HUES48 (cell line): ENCODE measurements around the gene WDR76.
"Not testable (repeated sequence)": the region's sequence is repeated elsewhere in the genome, so short reads cannot be mapped to it uniquely, and the experiment has no call there.

Experiments
- H3K27ac ChIP-seq: one replicate; pipeline ENCODE4 v1.7.0; 2013; ENCODE audit warnings: low read depth, low read length, inconsistent platforms
- H3K27me3 ChIP-seq: 2 replicates; pipeline ENCODE4 v1.6.1; 2013; ENCODE audit warnings: mild to moderate bottlenecking, low read length; ENCODE audit not compliant: control insufficient read depth, insufficient read depth
- H3K36me3 ChIP-seq: 2 replicates; pipeline ENCODE4 v1.6.1; 2013; ENCODE audit warnings: low read length; ENCODE audit not compliant: control insufficient read depth, insufficient read depth
- H3K4me1 ChIP-seq: 2 replicates; pipeline ENCODE4 v1.6.1; 2013; ENCODE audit warnings: mild to moderate bottlenecking, low read length; ENCODE audit not compliant: control insufficient read depth, insufficient read depth
- H3K4me3 ChIP-seq: 2 replicates; pipeline ENCODE4 v1.5.1; 2013; ENCODE audit warnings: mild to moderate bottlenecking, low read depth, low read length
- H3K9ac ChIP-seq: 2 replicates; pipeline ENCODE4 v1.6.1; 2013; ENCODE audit warnings: mild to moderate bottlenecking, low read depth, low read length, moderate library complexity
- H3K9me3 ChIP-seq: 2 replicates; pipeline ENCODE4 v1.6.1; 2013; ENCODE audit warnings: low read length; ENCODE audit not compliant: control insufficient read depth, insufficient read depth

The WDR76 gene

GRCh38 chr15:43824302-43825246 lies 2.2 kb upstream of the WDR76 start, which contains the start of gene MFAP1:
Gene MFAP1 (minus strand): TSS chr15:43824690. CDS start chr15:43824569, 121 bp downstream.
- H3K27me3 ChIP-seq: no peaks in the 10 kb centered on the region; the same call in 1 of the 2 replicates
- H3K27ac ChIP-seq: peak within 1 kb of the TSS; percentile 88
- no peaks in the 10 kb centered on the region for H3K9me3 ChIP-seq
- peak within 1 kb of the TSS; percentile 84 for H3K4me3 ChIP-seq
- peak within 1 kb of the TSS; percentile 74 for H3K9ac ChIP-seq
- H3K4me1 ChIP-seq: no peaks in the 10 kb centered on the region
- H3K36me3 ChIP-seq: peaks cover 15% of the 10 kb centered on the region; the same call in 1 of the 2 replicates

- H3K4me1 ChIP-seq, H3K27me3 ChIP-seq, H3K9ac ChIP-seq, H3K4me3 ChIP-seq, H3K27ac ChIP-seq, H3K9me3 ChIP-seq: not testable (repeated sequence)
- peaks cover 15% of the 10 kb centered on the region; the same call in 1 of the 2 replicates for H3K36me3 ChIP-seq
Observed at GRCh38 chr15:43825305-43825704, 1.5 kb upstream of the WDR76 start.

- no peaks in the 10 kb centered on the region for H3K9me3 ChIP-seq
- H3K9ac ChIP-seq: no peak overlapping the region
- no peak overlapping the region for H3K4me3 ChIP-seq
- no peaks in the 10 kb centered on the region for H3K4me1 ChIP-seq
- no peaks in the 10 kb centered on the region; the same call in 1 of the 2 replicates for H3K27me3 ChIP-seq
- no peak overlapping the region for H3K27ac ChIP-seq
- peaks cover 15% of the 10 kb centered on the region; the same call in 1 of the 2 replicates for H3K36me3 ChIP-seq
Observed at GRCh38 chr15:43826029-43826507, 734 bp upstream of the WDR76 start.

GRCh38 chr15:43828061-43828657 lies 1.4 kb downstream of the WDR76 start:
- Histone ChIP-seq H3K36me3 (peaks cover 10% of the 10 kb centered on the region; the same call in 1 of the 2 replicates), H3K27me3 (no peaks in the 10 kb centered on the region; the same call in 1 of the 2 replicates), H3K27ac (no peak overlapping the region), H3K9me3 (no peaks in the 10 kb centered on the region), H3K4me1 (no peaks in the 10 kb centered on the region), H3K9ac (no peak overlapping the region), H3K4me3 (0 out of 2 replicates have a peak overlapping the region, but pooled peaks have one; percentile 81)

- not testable (repeated sequence) for H3K9ac ChIP-seq, H3K4me3 ChIP-seq, H3K27me3 ChIP-seq, H3K27ac ChIP-seq, H3K9me3 ChIP-seq, H3K4me1 ChIP-seq
- H3K36me3 ChIP-seq: peaks cover 15% of the 10 kb centered on the region
Observed at GRCh38 chr15:43829951-43830540, 3.2 kb downstream of the WDR76 start.

GRCh38 chr15:43830691-43831275 lies 4.0 kb downstream of the WDR76 start:
- H3K9ac ChIP-seq, H3K4me1 ChIP-seq, H3K27ac ChIP-seq, H3K9me3 ChIP-seq, H3K27me3 ChIP-seq, H3K4me3 ChIP-seq: not testable (repeated sequence)
- H3K36me3 ChIP-seq: peaks cover 21% of the 10 kb centered on the region

- not testable (repeated sequence) for H3K9ac ChIP-seq, H3K4me1 ChIP-seq
Observed at GRCh38 chr15:43831519-43832052, 4.8 kb downstream of the WDR76 start.

GRCh38 chr15:43832485-43832884 lies 5.7 kb downstream of the WDR76 start:
- not testable (repeated sequence) for H3K27ac ChIP-seq, H3K27me3 ChIP-seq, H3K4me1 ChIP-seq, H3K9me3 ChIP-seq, H3K4me3 ChIP-seq, H3K9ac ChIP-seq
- H3K36me3 ChIP-seq: peaks cover 32% of the 10 kb centered on the region

More at GRCh38 chr15:43831519-43832052, 4.8 kb downstream of the WDR76 start:
- H3K27me3 ChIP-seq, H3K9me3 ChIP-seq, H3K27ac ChIP-seq, H3K4me3 ChIP-seq: not testable (repeated sequence)
- H3K36me3 ChIP-seq: peaks cover 29% of the 10 kb centered on the region

- H3K4me1 ChIP-seq: no peaks in the 10 kb centered on the region
- peaks cover 45% of the 10 kb centered on the region for H3K36me3 ChIP-seq
- no peak overlapping the region for H3K9ac ChIP-seq
- no peaks in the 10 kb centered on the region for H3K27me3 ChIP-seq
- no peak overlapping the region for H3K27ac ChIP-seq
- H3K4me3 ChIP-seq: no peak overlapping the region
- H3K9me3 ChIP-seq: no peaks in the 10 kb centered on the region
Observed at GRCh38 chr15:43845421-43845820, 18.6 kb downstream of the WDR76 start.

- Histone ChIP-seq H3K4me3 (no peak overlapping the region), H3K27me3 (no peaks in the 10 kb centered on the region), H3K27ac (no peak overlapping the region), H3K9me3 (no peaks in the 10 kb centered on the region), H3K9ac (no peak overlapping the region), H3K36me3 (peaks cover 47% of the 10 kb centered on the region), H3K4me1 (no peaks in the 10 kb centered on the region)
Observed at GRCh38 chr15:43851251-43851650, 24.4 kb downstream of the WDR76 start.
